A549 (cell line): ENCODE data around the gene THADA. TPM values are rescaled to one million over a fixed set of nuclear protein-coding genes. Genes with fewer than 3 reads are reported as not detected.
A peak's percentile ranks its signal among the peaks of the same experiment; 100 is the strongest.

Experiments used
- ATAC-seq, 2 experiments: fragments of 200-7000 bp in 1 of 2; fragments of >200 bp in 1 of 2; cut with Nextera tagmentation in 1 of 2; cut with Tn5 transposase in 1 of 2; 3 replicates each; pipeline versions ENCODE4 v1.8.0 to v1.9.1; 2018 to 2020; ENCODE audit warnings: mild to moderate bottlenecking in 1 of 2, moderate library complexity in 1 of 2
- CTCF ChIA-PET: fragments of 300-600 bp; sonication (Branson Sonifier 250); formaldehyde crosslinking; extraction: SDS; loops from one replicate; lab custom pipeline; 2021; ENCODE audit warnings: antibody characterized with exemption, inconsistent platforms; lab: Yijun Ruan, JAX
- POLR2A ChIA-PET: fragments of 350-600 bp; formaldehyde crosslinking; extraction: SDS; loops from one replicate; lab custom pipeline; 2021; ENCODE audit warnings: antibody characterized with exemption, inconsistent platforms; lab: Yijun Ruan, JAX
- DNase-seq, 2 experiments: peaks; one replicate each; pipeline versions ENCODE4 v3.0.0 to v3.0.0-alpha.2; 2011 to 2016; ENCODE audit warnings: low read depth in 1 of 2, low spot score in 1 of 2
- FAIRE-seq: peaks from 2 replicates; lab custom pipeline; 2011; peaks lifted over from hg19 to GRCh38; lab: Jason Lieb, UNC
- H3K27ac ChIP-seq, 2 experiments: fragments of >200 bp; sonication (Bioruptor Twin); formaldehyde crosslinking; 3 replicates each; pipeline ENCODE4 v1.5.1; 2016 to 2017
- H3K4me1 ChIP-seq: fragments of >200 bp; sonication (Bioruptor Twin); formaldehyde crosslinking; 3 replicates; pipeline ENCODE4 v1.6.1; 2016
- H3K4me2 ChIP-seq: fragments of >200 bp; sonication (Bioruptor Twin); formaldehyde crosslinking; 3 replicates; pipeline ENCODE4 v1.6.1; 2016
- H3K4me3 ChIP-seq: fragments of >200 bp; sonication (Bioruptor Twin); formaldehyde crosslinking; 3 replicates; pipeline ENCODE4 v1.5.1; 2016
- H3K9me3 ChIP-seq: fragments of >200 bp; sonication (Bioruptor Twin); formaldehyde crosslinking; 3 replicates; pipeline ENCODE4 v1.6.1; 2016
- BHLHE40 ChIP-seq: IDR thresholded peaks from 2 replicates; pipeline ENCODE4 v1.6.1; 2012; ENCODE audit warnings: low read depth, low read length, inconsistent platforms
- CBX2 ChIP-seq: fragments of 200-600 bp; sonication (generic); IDR thresholded peaks from 2 replicates; pipeline ENCODE4 v1.6.1; 2016; ENCODE audit warnings: low read depth, mild to moderate bottlenecking, borderline replicate concordance
- E2F6 ChIP-seq: IDR thresholded peaks from 2 replicates; pipeline ENCODE4 v1.6.1; 2012; ENCODE audit warnings: low read depth, borderline replicate concordance
- EHF ChIP-seq: fragments of 250-450 bp; sonication (Bioruptor Pico); IDR thresholded peaks from 2 replicates; pipeline ENCODE4 v1.5.0; 2020; ENCODE audit warnings: mild to moderate bottlenecking
- EHMT2 ChIP-seq: fragments of 200-600 bp; sonication (generic); IDR thresholded peaks from 2 replicates; pipeline ENCODE4 v1.6.1; 2016; ENCODE audit warnings: antibody characterized with exemption, low read depth, mild to moderate bottlenecking, moderate library complexity
- ELK1 ChIP-seq: fragments of 150-350 bp; IDR thresholded peaks from 2 replicates; pipeline ENCODE4 v1.6.1; 2014; ENCODE audit warnings: low read depth, mild to moderate bottlenecking, low read length
- ESRRA ChIP-seq: fragments of 150-350 bp; IDR thresholded peaks from 2 replicates; pipeline ENCODE4 v1.6.1; 2014; ENCODE audit warnings: mild to moderate bottlenecking, low read length, borderline replicate concordance
- FOSB ChIP-seq: fragments of 250-450 bp; sonication (Bioruptor Pico); IDR thresholded peaks from 2 replicates; pipeline ENCODE4 v1.5.0; 2020; ENCODE audit warnings: mild to moderate bottlenecking, moderate library complexity
- GATA3 ChIP-seq: IDR thresholded peaks from 2 replicates; pipeline ENCODE4 v1.6.1; 2012; ENCODE audit warnings: borderline replicate concordance
- HES2 ChIP-seq: fragments of >200 bp; sonication (Bioruptor Twin); formaldehyde crosslinking; IDR thresholded peaks from 2 replicates; pipeline ENCODE4 v1.6.1; 2016
- HEYL ChIP-seq: fragments of 250-450 bp; sonication (Bioruptor Pico); IDR thresholded peaks from 2 replicates; pipeline ENCODE4 v1.8.0; 2021; ENCODE audit warnings: mild to moderate bottlenecking, moderate library complexity
- HOXA7 ChIP-seq: fragments of 250-450 bp; sonication (Bioruptor Pico); IDR thresholded peaks from 2 replicates; pipeline ENCODE4 v1.5.0; 2020; ENCODE audit warnings: mild to moderate bottlenecking, moderate library complexity
- HOXB5 ChIP-seq: fragments of 250-450 bp; sonication (Bioruptor Pico); IDR thresholded peaks from 2 replicates; pipeline ENCODE4 v1.5.0; 2020; ENCODE audit warnings: mild to moderate bottlenecking, moderate library complexity
- JUNB ChIP-seq: fragments of >200 bp; sonication (Bioruptor Twin); formaldehyde crosslinking; IDR thresholded peaks from 2 replicates; pipeline ENCODE4 v1.6.1; 2016
- KDM1A ChIP-seq: fragments of 200-600 bp; sonication (generic); IDR thresholded peaks from 2 replicates; pipeline ENCODE4 v1.6.1; 2016; ENCODE audit warnings: low read depth, mild to moderate bottlenecking
- MAFK ChIP-seq: fragments of 450-650 bp; IDR thresholded peaks from 2 replicates; pipeline ENCODE4 v1.6.1; 2014; ENCODE audit not compliant: partially characterized antibody
- MAX ChIP-seq: IDR thresholded peaks from 2 replicates; pipeline ENCODE4 v1.6.1; 2012
- NFE2L2 ChIP-seq: fragments of 150-350 bp; conservative IDR thresholded peaks from 2 replicates; pipeline ENCODE4 v1.6.1; 2014; ENCODE audit warnings: low read length
- NR3C1 ChIP-seq: fragments of >200 bp; sonication (Bioruptor Twin); formaldehyde crosslinking; IDR thresholded peaks from 3 replicates; pipeline ENCODE4 v1.6.1; 2017
- RAD21 ChIP-seq, 2 experiments: fragments of >200 bp in 1 of 2; sonication (Bioruptor Twin) in 1 of 2; formaldehyde crosslinking in 1 of 2; IDR thresholded peaks in 1 of 2; conservative IDR thresholded peaks in 1 of 2; 2 replicates in 1 of 2; 3 replicates in 1 of 2; pipeline ENCODE4 v1.6.1; 2012 to 2018; ENCODE audit warnings: inconsistent platforms in 1 of 2
- RARB ChIP-seq: fragments of 250-450 bp; sonication (Bioruptor Pico); IDR thresholded peaks from 2 replicates; pipeline ENCODE4 v1.8.0; 2021; ENCODE audit warnings: mild to moderate bottlenecking, moderate library complexity
- REST ChIP-seq: fragments of 200-600 bp; sonication (generic); IDR thresholded peaks from 2 replicates; pipeline ENCODE4 v1.6.1; 2016; ENCODE audit warnings: antibody characterized with exemption, mild to moderate bottlenecking, moderate library complexity
- SMC3 ChIP-seq: fragments of >200 bp; sonication (Bioruptor Twin); formaldehyde crosslinking; IDR thresholded peaks from 3 replicates; pipeline ENCODE4 v1.6.1; 2018; ENCODE audit warnings: inconsistent platforms
- SREBF2 ChIP-seq: fragments of 450-650 bp; IDR thresholded peaks from 2 replicates; pipeline ENCODE4 v1.6.1; 2014; ENCODE audit warnings: mild to moderate bottlenecking, moderate library complexity
- TP53 ChIP-seq: fragments of 250-450 bp; sonication (Bioruptor Pico); IDR thresholded peaks from 2 replicates; pipeline ENCODE4 v1.5.0; 2021; ENCODE audit warnings: mild to moderate bottlenecking, moderate library complexity
- USF2 ChIP-seq: fragments of 450-650 bp; IDR thresholded peaks from 2 replicates; pipeline ENCODE4 v1.6.1; 2014; ENCODE audit warnings: antibody characterized with exemption
- ZC3H11A ChIP-seq: fragments of 450-650 bp; IDR thresholded peaks from 2 replicates; pipeline ENCODE4 v1.6.1; 2014; ENCODE audit warnings: antibody characterized with exemption, mild to moderate bottlenecking
- ZFP36 ChIP-seq: fragments of 450-650 bp; IDR thresholded peaks from 2 replicates; pipeline ENCODE4 v1.6.1; 2014; ENCODE audit warnings: borderline replicate concordance; ENCODE audit not compliant: partially characterized antibody
- ZNF302 ChIP-seq: fragments of 250-450 bp; sonication (Bioruptor Pico); IDR thresholded peaks from 2 replicates; pipeline ENCODE4 v1.9.0; 2021; ENCODE audit warnings: inconsistent platforms, mild to moderate bottlenecking, moderate library complexity
- ZSCAN20 ChIP-seq: fragments of 250-450 bp; sonication (Bioruptor Pico); IDR thresholded peaks from 2 replicates; pipeline ENCODE4 v1.8.0; 2022; ENCODE audit warnings: mild to moderate bottlenecking, moderate library complexity
- WGBS: methylation state at CpG from one replicate; pipeline ENCODE4 v1.1.6; 2017; ENCODE audit errors: missing lambda C conversion rate; 5-methylcytosine and 5-hydroxymethylcytosine counted together
- polyA plus RNA-seq, 4 experiments: library from polyadenylated mRNA; depleted of rRNA in 3 of 4; stranded (reverse); fragments of >200 nt; fragmentation: RNase III in 1 of 4; extraction: RNeasy Plus Mini Kit Qiagen cat#74134 plus additional on column Dnase treatment in 1 of 4; gene quantifications; 2 replicates in 3 of 4; 3 replicates in 1 of 4; pipeline ENCODE4 v1.2.3, GENCODE V29; 2011 to 2017

The THADA gene
- polyA plus RNA-seq, 2 of the 4 experiments (the other 2 are of a cell fraction): 21.8 to 37.9 TPM

GRCh38 chr2:43294973-43295603 lies 300.8 kb downstream of the THADA start:
- ChIA-PET POLR2A (no interaction called here), CTCF (interaction anchor here (0.9 to 1.5 kb wide), 5 partner anchors 16 to 1082 kb away, joined by 3 to 4 read pairs (median 3); no protein-coding TSS in a partner anchor)
- no peak overlapping the region for H3K4me3 ChIP-seq
- 65% methylated on average over 5 of the region's 5 CpGs for WGBS
- peak overlapping the region; percentile 70 for H3K4me2 ChIP-seq
- no peak for FAIRE-seq
- peaks cover 40% of the 10 kb centered on the region for H3K4me1 ChIP-seq
- DNase-seq: no peak
- H3K27ac ChIP-seq: peak overlapping the region; percentile 75 to 83
- no peak for ATAC-seq
- no peaks in the 10 kb centered on the region for H3K9me3 ChIP-seq
- TF ChIP-seq GATA3 (no peak), ZFP36 (no peak), ESRRA (no peak), MAX (no peak), MAFK (peak; percentile 74), RAD21 (conservative IDR thresholded peaks at IDR 0.05 in 1 of 2, IDR thresholded peaks at IDR 0.05 in 1 of 2) (no peak)

- 38% methylated on average over 6 of the region's 6 CpGs for WGBS
- Histone ChIP-seq H3K9me3 (no peaks in the 10 kb centered on the region), H3K4me3 (peak overlapping the region; percentile 1; the same call in 1 of the 3 replicates), H3K27ac (peak overlapping the region; percentile 75 to 83), H3K4me1 (peaks cover 41% of the 10 kb centered on the region), H3K4me2 (peak overlapping the region; percentile 70)
- ATAC-seq: peak; percentile 98 to 99
- CTCF ChIA-PET: interaction anchor here (0.6 to 1.7 kb wide), 15 partner anchors 14 to 466 kb away, joined by 3 to 6 read pairs (median 3); no protein-coding TSS in a partner anchor
- POLR2A ChIA-PET: no interaction called here
- peak; percentile 90 for FAIRE-seq
- peak; percentile 94 to 95 for DNase-seq
- TF ChIP-seq JUNB: peak; percentile 99
- TF ChIP-seq BHLHE40: no peak
- no peak for TF ChIP-seq EHMT2
- TF ChIP-seq ZSCAN20 (CRISPR knock-in tag): no peak
- no peak for TF ChIP-seq NR3C1
- no peak for TF ChIP-seq EHF
- no peak for TF ChIP-seq RARB (CRISPR knock-in tag)
- TF ChIP-seq REST: no peak
- TF ChIP-seq USF2: no peak
- no peak for TF ChIP-seq HOXA7 (CRISPR knock-in tag)
- no peak for TF ChIP-seq TP53 (CRISPR knock-in tag)
- no peak for TF ChIP-seq ZNF302
- peak; percentile 55 for TF ChIP-seq SMC3
- TF ChIP-seq HOXB5: 0 out of 2 replicates have a peak, but pooled peaks have one; percentile 25
- TF ChIP-seq CBX2: no peak
- TF ChIP-seq SREBF2: no peak
- no peak for TF ChIP-seq E2F6
- no peak for TF ChIP-seq HEYL (CRISPR knock-in tag)
- peak; percentile 94 for TF ChIP-seq HES2
- TF ChIP-seq FOSB (CRISPR knock-in tag): no peak
- TF ChIP-seq MAFK: no peak
- TF ChIP-seq ESRRA: no peak
- no peak for TF ChIP-seq ELK1
- TF ChIP-seq NFE2L2: no peak
- TF ChIP-seq KDM1A: no peak
- TF ChIP-seq ZC3H11A: no peak
These were observed 301.8 kb downstream of the THADA start for GRCh38 chr2:43293744-43294695.
